ENCODE results near the gene NFKBIL1. TPM values are rescaled to one million over a fixed set of nuclear protein-coding genes. Genes with fewer than 3 reads are reported as not detected.

Gene NFKBIL1
- total and polyA plus RNA-seq, 4 donors = 3.3 to 9.6 (median 7.4) TPM

DNA sequence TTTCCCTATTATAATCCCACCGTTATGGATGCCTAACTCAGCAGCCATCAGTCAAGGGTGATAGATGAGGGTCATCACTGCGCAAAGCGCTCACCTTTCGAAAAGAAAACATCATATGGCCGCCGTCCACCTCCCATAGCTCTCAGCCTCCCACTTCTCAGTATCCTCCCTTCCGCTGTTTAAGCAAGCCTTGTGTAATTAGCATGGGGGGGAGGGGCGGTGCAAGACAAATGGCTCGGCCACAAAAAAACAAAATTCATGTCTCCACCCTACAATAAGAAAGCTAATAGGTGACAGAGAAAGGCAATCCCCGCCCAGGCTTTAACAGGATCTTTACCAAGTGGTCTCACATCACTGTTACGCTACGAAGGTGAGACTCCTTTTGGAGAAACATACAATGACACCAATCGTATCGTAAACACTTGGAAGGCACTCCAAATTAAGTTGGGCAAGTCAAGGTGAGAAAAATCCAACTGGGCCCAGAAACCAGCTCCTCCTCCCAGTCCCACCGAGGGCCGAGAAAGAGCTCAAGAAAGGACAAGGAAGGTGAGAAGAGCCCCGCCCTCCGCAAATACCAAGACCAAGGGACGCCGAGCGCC, 6.2 kb upstream of the NFKBIL1 start:
- Histone ChIP-seq H3K4me1 (ENCODE audit: control insufficient read depth in 4 of 4, insufficient read depth in 4 of 4, low read length in 3 of 4) (peaks cover 5 to 32% (median 26%) of the 10 kb centered on the region in 4 donors), H3K36me3 (ENCODE audit: control insufficient read depth in 4 of 4, insufficient read depth in 3 of 4, low read depth in 1 of 4, low read length in 3 of 4) (peaks cover 2 to 28% (median 22%) of the 10 kb centered on the region in 4 donors), H3K9me3 (ENCODE audit: control insufficient read depth in 4 of 4, low read length in 3 of 4) (no peaks in the 10 kb centered on the region), H3K27me3 (ENCODE audit: control insufficient read depth in 4 of 4, insufficient read depth in 4 of 4, low read length in 3 of 4) (no peaks in the 10 kb centered on the region), H3K27ac (ENCODE audit: low read depth in 1 of 2, low read length in 2 of 2) (peak overlapping the region; percentile 99), H3K4me3 (ENCODE audit: low read depth in 1 of 3, low read length in 3 of 3) (peak overlapping the region; percentile 56 to 100 (median 98)), H3K9ac (ENCODE audit: low read depth in 1 of 2, low read length in 2 of 2) (peak overlapping the region; percentile 99 to 100)
- WGBS = under 1% methylated on average over 21 of the region's 21 CpGs
- peak; percentile 56 for DNase-seq (ENCODE audit: low spot score)
- no peak for TF ChIP-seq SP1 (IDR thresholded peaks at IDR 0.05)
- TF ChIP-seq EGR1 (IDR thresholded peaks at IDR 0.05; ENCODE audit: low read depth in 2 of 2) = peak in 1 of 2 donors; percentile 13

DNA sequence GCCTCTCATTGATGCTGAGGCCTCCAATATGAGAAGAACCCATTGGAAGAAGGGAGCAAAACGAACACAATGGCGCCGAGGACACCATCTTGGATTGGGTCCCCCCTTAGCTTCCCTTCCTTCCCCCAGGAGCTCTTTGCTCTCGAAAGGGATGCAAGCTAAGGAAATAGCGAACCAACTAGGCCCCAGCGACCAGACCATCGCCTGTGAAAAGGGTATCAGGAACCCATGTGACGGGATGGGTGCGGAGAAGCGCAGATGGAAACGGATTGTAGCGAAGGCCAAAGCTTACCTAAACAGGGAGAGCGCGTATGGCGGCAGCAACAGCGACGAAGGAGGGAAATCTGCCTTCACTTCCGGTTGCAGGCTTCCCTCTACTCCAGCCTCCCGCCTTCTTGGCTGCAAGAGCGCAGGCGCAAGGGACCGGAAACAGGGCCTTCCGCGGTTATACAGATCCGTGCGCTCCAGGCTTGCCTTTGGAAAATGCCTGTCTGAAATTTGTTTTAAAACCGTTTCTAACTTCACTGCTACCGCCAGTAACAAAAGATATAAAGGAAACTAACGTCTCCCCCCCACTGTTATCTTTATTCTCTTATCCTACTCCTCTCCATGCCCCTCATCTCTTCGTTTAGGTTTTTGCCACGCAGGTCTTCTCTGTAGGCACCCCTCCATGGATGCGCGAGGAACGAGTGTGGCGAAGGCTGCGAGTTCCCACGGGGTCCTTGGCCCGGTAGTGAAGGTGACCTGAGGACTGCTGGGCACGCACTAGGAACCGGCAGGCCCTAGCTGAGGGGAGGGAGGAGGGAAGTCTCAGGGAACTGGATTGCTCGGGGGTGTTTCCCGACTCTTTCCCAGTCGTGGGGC, 5.5 kb upstream of the NFKBIL1 start, which contains the start of gene DDX39B:
Gene DDX39B (minus strand): TSS at position 346 of the 864 bp plus-strand sequence. CDS start 1,471 bp downstream, outside the sequence.
- Histone ChIP-seq H3K27ac (ENCODE audit: low read depth in 1 of 2, low read length in 2 of 2) (peak within 1 kb of the TSS; percentile 99), H3K36me3 (ENCODE audit: control insufficient read depth in 4 of 4, insufficient read depth in 3 of 4, low read depth in 1 of 4, low read length in 3 of 4) (peaks cover 2 to 21% (median 16%) of the 10 kb centered on the region in 4 donors), H3K27me3 (ENCODE audit: control insufficient read depth in 4 of 4, insufficient read depth in 4 of 4, low read length in 3 of 4) (no peaks in the 10 kb centered on the region), H3K4me3 (ENCODE audit: low read depth in 1 of 3, low read length in 3 of 3) (peak within 1 kb of the TSS; percentile 73 to 100 (median 98)), H3K9me3 (ENCODE audit: control insufficient read depth in 4 of 4, low read length in 3 of 4) (no peaks in the 10 kb centered on the region), H3K4me1 (ENCODE audit: control insufficient read depth in 4 of 4, insufficient read depth in 4 of 4, low read length in 3 of 4) (peaks cover 5 to 38% (median 30%) of the 10 kb centered on the region in 4 donors), H3K9ac (ENCODE audit: low read depth in 1 of 2, low read length in 2 of 2) (peak within 1 kb of the TSS; percentile 99 to 100)
- DNase-seq (ENCODE audit: low spot score) = peak; percentile 89
- WGBS = under 1% methylated on average over 43 of the region's 43 CpGs
- TF ChIP-seq SP1 (IDR thresholded peaks at IDR 0.05) (peak; percentile 75), HNF4G (IDR thresholded peaks at IDR 0.05) (no peak), EGR1 (IDR thresholded peaks at IDR 0.05; ENCODE audit: low read depth in 2 of 2) (peak in 1 of 2 donors; percentile 73), TAF1 (conservative IDR thresholded peaks at IDR 0.05) (peak; percentile 100), JUND (IDR thresholded peaks at IDR 0.05) (peak in 1 of 2 donors; percentile 18), HNF4A (conservative IDR thresholded peaks at IDR 0.05) (peak; percentile 27 to 33), RAD21 (IDR thresholded peaks at IDR 0.05) (peak; percentile 15 to 24), NR2F2 (IDR thresholded peaks at IDR 0.05) (peak; percentile 64), RXRA (IDR thresholded peaks at IDR 0.05) (peak; percentile 93 to 95), FOXA2 (IDR thresholded peaks at IDR 0.05) (peak; percentile 9), FOXA1 (IDR thresholded peaks at IDR 0.05) (peak; percentile 48), YY1 (IDR thresholded peaks at IDR 0.05) (peak; percentile 99), GABPA (IDR thresholded peaks at IDR 0.05 in 1 of 2, conservative IDR thresholded peaks at IDR 0.05 in 1 of 2) (peak; percentile 77 to 95)
- TF ChIP-seq, protein P1, sequence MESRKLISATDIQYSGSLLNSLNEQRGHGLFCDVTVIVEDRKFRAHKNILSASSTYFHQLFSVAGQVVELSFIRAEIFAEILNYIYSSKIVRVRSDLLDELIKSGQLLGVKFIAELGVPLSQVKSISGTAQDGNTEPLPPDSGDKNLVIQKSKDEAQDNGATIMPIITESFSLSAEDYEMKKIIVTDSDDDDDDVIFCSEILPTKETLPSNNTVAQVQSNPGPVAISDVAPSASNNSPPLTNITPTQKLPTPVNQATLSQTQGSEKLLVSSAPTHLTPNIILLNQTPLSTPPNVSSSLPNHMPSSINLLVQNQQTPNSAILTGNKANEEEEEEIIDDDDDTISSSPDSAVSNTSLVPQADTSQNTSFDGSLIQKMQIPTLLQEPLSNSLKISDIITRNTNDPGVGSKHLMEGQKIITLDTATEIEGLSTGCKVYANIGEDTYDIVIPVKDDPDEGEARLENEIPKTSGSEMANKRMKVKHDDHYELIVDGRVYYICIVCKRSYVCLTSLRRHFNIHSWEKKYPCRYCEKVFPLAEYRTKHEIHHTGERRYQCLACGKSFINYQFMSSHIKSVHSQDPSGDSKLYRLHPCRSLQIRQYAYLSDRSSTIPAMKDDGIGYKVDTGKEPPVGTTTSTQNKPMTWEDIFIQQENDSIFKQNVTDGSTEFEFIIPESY (IDR thresholded peaks at IDR 0.05) = peak; percentile 90
- TF ChIP-seq, protein P2, sequence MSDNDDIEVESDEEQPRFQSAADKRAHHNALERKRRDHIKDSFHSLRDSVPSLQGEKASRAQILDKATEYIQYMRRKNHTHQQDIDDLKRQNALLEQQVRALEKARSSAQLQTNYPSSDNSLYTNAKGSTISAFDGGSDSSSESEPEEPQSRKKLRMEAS (IDR thresholded peaks at IDR 0.05) = peak; percentile 88
- TF ChIP-seq, protein P3, sequence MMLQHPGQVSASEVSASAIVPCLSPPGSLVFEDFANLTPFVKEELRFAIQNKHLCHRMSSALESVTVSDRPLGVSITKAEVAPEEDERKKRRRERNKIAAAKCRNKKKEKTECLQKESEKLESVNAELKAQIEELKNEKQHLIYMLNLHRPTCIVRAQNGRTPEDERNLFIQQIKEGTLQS (IDR thresholded peaks at IDR 0.05) = peak; percentile 21
- TF ChIP-seq, protein P4, sequence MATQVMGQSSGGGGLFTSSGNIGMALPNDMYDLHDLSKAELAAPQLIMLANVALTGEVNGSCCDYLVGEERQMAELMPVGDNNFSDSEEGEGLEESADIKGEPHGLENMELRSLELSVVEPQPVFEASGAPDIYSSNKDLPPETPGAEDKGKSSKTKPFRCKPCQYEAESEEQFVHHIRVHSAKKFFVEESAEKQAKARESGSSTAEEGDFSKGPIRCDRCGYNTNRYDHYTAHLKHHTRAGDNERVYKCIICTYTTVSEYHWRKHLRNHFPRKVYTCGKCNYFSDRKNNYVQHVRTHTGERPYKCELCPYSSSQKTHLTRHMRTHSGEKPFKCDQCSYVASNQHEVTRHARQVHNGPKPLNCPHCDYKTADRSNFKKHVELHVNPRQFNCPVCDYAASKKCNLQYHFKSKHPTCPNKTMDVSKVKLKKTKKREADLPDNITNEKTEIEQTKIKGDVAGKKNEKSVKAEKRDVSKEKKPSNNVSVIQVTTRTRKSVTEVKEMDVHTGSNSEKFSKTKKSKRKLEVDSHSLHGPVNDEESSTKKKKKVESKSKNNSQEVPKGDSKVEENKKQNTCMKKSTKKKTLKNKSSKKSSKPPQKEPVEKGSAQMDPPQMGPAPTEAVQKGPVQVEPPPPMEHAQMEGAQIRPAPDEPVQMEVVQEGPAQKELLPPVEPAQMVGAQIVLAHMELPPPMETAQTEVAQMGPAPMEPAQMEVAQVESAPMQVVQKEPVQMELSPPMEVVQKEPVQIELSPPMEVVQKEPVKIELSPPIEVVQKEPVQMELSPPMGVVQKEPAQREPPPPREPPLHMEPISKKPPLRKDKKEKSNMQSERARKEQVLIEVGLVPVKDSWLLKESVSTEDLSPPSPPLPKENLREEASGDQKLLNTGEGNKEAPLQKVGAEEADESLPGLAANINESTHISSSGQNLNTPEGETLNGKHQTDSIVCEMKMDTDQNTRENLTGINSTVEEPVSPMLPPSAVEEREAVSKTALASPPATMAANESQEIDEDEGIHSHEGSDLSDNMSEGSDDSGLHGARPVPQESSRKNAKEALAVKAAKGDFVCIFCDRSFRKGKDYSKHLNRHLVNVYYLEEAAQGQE (IDR thresholded peaks at IDR 0.05) = no peak
- TF ChIP-seq, protein P5, sequence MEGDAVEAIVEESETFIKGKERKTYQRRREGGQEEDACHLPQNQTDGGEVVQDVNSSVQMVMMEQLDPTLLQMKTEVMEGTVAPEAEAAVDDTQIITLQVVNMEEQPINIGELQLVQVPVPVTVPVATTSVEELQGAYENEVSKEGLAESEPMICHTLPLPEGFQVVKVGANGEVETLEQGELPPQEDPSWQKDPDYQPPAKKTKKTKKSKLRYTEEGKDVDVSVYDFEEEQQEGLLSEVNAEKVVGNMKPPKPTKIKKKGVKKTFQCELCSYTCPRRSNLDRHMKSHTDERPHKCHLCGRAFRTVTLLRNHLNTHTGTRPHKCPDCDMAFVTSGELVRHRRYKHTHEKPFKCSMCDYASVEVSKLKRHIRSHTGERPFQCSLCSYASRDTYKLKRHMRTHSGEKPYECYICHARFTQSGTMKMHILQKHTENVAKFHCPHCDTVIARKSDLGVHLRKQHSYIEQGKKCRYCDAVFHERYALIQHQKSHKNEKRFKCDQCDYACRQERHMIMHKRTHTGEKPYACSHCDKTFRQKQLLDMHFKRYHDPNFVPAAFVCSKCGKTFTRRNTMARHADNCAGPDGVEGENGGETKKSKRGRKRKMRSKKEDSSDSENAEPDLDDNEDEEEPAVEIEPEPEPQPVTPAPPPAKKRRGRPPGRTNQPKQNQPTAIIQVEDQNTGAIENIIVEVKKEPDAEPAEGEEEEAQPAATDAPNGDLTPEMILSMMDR (IDR thresholded peaks at IDR 0.05; ENCODE audit: low read depth, low read length, missing input control) = peak; percentile 0

Measured in liver (tissue), 9 donors.